Lung microvascular endothelial cell (primary cell): Measurements from ENCODE around the gene TACC3. TPM values are rescaled to one million over a fixed set of nuclear protein-coding genes. Genes with fewer than 3 reads are reported as not detected.

ENCODE experiments used
- DNase-seq, 2 donors: peaks; one replicate each; pipeline versions ENCODE4 v3.0.0 to v3.0.0-alpha.2; 2010; ENCODE audit warnings: low read depth in 2 of 2
- total RNA-seq: library from RNA; depleted of rRNA; stranded (reverse); fragments of >200 nt; gene quantifications from 2 replicates; pipeline ENCODE4 v1.2.1, GENCODE V29; 2014

The TACC3 gene
- total RNA-seq, 1 donor from 2014 or later, result 4.4 TPM

- DNase-seq, result no peak
Measured at GRCh38 chr4:1703867-1704266, 17.5 kb upstream of the TACC3 start.

DNA sequence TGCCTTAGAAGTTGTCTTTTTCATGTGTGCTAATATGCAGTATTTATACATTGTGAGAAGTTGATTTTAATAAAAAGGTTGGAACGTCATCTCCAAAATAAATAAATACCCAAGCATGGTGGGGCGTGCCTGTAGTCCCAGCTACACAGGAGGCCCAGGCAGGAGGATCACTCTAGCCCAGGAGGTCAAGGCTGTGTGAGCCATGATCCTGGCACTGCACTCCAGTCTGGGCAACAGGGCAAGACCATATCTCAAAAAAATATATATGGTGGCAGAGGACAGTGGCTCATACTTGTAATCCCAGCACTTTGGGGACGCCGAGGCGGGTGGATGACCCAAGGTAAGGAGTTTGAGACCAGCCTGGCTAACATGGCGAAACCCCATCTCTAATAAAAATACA, 15.6 kb upstream of the TACC3 start:
- DNase-seq, result no peak

DNA sequence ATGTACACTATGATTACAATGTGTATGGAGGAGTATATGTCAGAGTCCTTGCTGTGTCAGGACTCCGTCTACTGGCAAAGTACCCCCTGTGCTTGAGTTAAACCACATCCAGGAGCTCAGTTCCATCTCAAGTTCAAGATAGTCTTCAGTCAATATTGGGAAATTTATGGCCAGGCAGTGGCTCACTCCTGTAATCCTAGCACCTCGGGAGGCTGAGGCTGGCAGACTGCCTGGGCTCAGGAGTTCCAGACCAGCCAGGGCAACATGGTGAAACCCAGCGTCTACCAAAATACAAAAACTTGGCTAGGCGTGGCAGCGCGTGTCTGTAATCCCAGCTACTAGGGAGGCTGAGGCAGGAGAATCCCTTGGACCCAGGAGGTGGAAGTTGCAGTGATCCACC, 15.0 kb upstream of the TACC3 start:
- no peak for DNase-seq

GRCh38 chr4:1708581-1708980, 12.7 kb upstream of the TACC3 start:
- no peak for DNase-seq

GRCh38 chr4:1711055-1711570, 10.2 kb upstream of the TACC3 start:
- DNase-seq, result no peak

DNA sequence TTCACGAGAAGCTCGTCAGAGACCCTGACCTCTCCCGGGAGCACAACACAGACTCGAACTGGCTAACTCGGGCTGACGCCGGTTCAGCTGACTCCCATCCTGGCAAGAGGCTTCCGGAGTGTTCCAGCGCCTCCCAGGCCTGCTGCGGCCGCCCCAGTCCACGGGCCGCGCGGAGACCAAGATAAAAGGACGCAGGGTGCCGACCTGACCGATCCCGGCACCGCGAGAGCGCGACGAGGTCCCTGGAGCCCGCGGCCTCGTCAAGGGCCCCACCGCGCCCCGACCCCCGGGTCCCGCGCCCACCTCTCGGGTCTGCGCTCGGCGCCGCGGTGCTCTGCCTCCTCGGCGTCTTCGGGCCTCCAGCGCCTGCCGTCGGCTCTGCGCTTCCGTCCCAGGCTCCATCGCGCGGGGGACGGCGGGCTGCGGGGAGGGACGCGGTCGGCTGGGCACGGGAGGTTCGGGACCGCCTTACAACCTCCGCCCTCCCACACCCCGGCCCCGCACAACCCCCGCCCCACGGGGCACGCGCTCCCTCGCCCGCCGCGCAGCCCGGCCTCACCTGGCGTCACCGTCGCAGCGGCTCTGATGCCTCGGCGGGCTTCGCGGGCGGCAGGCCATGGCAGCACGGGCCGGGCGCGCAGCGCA, 9.6 kb upstream of the TACC3 start:
- DNase-seq, result peak; percentile 72 to 77

DNA sequence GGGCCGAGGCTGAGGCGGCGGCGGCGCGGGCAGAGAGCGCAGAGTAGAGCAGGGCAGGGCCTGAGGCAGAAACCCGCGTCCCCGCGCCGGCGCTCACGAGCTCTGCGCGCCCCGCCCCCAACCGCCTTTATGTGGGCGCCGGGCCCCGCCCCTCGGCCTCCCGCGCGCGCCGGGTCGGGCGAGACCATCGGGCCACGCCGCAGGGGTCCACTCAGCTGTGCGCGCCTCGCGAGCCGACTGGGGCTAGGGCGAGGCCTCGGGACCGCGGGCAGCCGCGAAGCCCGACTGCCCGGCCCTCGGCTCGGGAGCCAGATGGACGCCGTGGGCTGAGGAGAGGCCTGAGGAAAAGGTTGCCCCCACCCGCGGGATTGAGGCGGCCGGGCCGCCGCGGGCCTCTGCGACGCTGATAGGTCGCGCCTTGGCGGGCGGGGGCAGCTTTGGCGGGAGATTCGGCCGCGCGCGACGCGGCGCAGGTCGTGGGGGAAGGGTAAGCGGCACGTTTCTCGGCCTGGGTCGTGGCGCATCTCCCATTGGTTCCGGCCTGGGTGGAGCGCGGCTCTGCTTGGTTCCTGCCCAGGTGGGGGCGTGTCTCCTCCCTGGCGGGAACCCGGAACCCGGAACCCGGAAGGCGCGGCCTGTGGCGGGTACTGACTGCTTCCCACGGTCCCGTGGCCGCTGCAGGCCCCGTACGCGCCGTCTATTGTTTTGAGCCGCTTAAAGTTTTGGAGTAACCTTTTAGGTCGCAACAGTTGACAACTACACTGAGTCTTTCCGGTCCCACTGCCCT, 8.9 kb upstream of the TACC3 start, which contains the start of gene SLBP:
Gene SLBP, minus strand, starts transcription at position 104 of the 787 bp plus-strand sequence. CDS start 131 bp downstream, outside the sequence.
- DNase-seq, result peak; percentile 93 to 97

DNA sequence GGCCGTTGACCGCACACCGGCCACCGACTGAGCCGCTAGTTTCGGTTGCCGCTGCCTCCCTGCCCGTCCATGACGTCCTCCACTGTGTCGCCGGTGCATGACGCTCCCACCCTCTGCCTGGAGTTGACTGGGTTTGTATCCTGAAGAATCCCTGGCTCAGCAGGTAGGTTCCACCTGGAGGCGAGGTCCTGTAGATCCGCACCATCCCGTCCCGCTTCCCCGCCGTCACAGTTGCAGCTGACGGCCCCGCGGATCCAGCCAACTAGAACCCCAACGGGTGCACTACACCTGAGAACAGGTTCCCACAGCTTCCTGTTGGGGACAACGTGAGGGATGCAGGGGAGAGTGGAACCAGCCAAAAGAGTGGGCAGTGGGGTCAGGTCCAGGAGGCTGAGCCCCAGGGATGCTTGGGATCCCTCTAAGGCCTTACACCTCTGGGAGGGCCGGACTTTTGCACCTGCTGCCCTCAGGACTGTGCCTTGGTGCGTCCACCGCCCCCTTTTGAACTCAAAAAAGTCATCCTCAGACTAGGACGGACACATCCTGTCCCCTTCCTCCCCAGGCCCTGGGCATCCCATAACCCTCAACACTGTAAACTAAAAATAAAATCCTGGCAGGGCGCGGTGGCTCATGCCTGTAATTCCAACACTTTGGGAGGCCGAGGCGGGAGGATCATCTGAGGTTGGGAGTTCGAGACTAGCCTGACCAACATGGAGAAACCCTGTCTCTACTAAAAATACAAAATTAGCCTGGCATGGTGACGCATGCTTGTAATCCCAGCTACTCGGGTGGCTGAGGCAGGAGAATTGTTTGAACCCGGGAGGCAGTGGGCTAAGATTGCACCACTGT, 8.1 kb upstream of the TACC3 start:
- no peak for DNase-seq

GRCh38 chr4:1714303-1715001, 6.9 kb upstream of the TACC3 start:
- peak in 1 of 2 donors; percentile 29 for DNase-seq

- peak in 1 of 2 donors; percentile 54 for DNase-seq
Measured at GRCh38 chr4:1715002-1715758, 6.1 kb upstream of the TACC3 start.

DNA sequence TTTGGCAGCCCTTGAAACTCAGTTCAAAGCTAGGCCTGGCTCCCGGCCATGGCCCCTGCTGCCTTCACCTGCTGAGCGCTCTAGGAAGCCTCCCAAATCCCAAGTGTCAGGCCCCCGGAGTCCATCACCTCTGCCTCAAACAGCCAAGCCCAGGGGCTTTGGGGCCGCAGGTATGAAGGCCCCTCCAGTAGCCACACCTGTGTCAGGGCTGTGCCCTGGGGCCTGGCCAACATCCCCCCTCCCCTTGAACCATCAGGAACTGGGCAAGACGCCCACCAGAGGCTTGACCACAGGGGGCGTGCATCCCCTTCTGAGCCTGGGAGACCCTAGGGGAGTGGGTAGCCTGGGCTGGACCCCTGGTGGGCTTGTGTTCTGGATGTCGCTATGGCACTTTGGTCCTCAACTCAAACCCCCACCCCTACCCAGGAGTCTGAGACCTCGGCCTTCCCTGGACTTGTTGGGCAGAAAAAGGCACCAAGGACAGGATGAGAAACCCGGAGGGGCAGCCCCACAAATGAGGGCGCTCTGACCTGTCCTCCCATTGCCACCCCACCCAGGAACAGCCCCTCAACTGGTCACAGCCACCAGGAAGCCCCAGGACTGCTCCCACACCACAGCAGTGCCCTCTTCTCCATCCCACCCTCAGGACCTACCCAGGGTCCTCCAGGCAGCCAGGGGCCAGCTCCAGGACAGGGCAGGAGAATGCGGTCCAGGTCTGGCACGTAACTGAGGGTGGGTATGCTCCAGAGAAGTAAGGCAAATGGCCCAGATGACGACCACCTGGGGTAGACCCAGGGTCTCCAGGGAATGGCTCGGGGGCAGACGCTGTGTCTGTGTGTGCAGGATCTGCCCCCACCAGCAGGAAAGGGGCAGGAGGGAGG, 5.0 kb upstream of the TACC3 start:
- DNase-seq, result no peak

GRCh38 chr4:1717129-1718094, 3.9 kb upstream of the TACC3 start:
- DNase-seq, result no peak

DNA sequence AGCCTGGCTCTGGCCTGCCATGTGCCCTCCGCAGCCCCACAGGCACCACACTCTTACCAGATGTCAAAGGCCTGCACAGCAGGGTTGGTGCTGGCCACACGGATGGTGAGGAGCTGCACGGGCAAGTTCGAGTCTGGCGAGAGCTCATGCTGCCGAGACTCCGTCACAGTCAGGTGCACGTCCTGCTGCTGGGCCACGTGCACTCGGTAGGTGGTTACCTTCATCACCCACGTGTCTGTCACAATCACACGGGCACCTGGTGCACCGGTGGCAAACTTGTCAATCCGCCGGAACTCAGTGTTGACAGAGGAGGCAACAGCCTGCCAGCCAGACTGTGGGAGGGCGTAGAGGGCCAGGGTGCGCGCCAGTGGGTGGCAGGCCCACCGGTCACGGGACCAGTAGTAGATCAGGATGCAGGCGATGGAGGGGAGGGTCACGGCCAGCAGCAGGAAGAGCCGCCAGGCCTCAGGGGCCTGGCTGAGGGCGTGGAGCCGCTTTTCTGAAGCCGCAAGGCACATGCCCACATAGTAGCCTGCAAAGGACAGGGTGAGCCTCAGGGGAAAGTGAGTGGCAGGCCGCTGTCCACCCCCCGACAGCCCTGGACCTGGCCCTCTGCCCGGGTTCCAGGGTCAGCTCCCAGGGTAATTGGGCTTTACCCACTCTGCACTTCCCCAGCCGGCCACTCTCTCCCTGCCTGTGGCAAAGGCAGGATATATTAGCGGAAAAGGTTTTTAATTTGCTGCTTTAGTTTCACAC, 3.0 kb upstream of the TACC3 start:
- DNase-seq, result peak in 1 of 2 donors; percentile 34

DNA sequence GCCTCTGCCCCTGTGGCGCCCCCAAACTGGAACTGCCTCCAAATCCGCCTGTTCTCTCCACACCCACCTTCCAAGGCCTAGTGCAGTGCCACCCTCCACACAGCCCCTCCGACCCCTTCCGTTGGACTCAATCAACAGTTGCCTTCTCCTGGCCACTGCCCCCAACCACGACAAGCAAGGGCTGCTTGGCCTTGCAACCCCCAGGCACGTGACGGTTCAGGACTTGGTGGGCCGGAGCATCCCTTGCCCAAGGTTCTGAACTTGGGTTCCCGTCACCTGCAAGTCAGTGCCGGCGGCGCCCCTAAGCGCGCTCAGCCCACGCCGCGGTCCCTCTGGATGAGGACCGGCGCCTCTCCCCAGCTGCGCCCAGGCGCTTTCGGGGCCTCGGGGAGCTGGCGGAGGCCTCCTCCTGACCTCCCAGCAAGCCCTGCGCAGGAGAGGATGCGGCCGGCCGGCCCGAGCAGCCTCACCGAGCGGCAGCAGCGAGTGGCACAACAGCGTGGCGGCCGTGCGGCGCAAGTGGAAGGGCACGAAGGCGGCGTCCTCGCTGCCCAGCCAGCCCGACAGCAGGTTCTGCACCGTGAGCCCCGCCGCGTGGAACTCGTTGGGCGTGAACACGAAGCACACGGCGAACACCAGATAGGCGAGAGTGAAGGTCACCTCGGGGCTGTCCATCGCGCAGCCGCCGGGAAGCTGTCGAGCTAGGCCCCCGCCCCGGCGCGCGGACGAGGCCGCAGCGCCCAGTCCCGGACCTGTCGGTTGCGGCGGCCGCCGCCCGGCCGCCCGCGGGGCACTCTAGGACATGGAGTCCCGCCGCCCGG, 948 bp upstream of the TACC3 start:
- peak; percentile 55 to 58 for DNase-seq

DNA sequence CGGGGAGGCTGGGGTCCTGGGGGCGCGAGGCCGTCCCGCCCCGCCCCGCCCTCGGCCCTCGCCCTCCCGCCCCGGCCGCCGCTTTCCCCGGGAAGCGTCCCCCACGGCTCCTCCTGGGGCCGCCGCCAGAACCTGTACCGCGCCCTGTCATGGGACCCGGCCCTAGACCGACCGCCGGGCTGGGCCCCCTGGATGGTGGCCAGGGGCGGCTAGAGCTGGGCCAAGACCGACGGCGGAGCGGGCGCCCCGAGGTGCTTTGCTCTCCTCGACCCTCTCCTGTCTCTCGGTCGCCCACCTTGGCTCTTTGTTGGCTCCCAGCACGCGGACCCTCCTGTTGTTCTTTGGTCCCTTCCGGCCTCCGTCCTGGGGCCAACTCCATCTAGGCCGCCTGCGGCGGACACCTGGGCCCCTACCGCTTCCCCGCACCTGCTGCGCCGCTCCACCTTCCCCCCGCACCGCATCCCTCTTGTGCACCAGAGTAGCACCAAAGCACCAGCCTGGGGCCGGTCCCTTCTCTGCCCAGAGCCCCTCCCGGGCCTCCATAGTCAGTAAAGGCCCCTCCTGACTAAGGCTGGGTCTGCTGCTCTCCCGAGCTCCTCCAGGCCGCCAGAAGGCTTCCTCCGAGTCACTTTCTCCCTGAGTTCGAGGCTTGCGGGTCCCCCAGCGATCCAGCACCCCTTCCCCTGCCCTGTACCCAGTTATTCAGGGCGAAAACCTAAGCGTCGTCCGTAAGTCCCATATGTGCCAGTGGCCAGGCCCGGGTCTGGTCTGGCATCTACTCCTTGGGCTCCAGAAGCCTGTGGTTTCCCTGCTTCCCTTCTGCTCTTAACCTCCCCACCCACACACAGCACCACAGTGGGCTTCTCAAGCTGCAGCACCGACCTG, 587 bp downstream of the TACC3 start:
- DNase-seq, result no peak
